ENCODE data around the gene ACSBG1. TPM values are rescaled to one million over a fixed set of nuclear protein-coding genes. Genes with fewer than 3 reads are reported as not detected.

The ACSBG1 gene
- total RNA-seq, 1 donor from 2014 or later: not detected

DNA sequence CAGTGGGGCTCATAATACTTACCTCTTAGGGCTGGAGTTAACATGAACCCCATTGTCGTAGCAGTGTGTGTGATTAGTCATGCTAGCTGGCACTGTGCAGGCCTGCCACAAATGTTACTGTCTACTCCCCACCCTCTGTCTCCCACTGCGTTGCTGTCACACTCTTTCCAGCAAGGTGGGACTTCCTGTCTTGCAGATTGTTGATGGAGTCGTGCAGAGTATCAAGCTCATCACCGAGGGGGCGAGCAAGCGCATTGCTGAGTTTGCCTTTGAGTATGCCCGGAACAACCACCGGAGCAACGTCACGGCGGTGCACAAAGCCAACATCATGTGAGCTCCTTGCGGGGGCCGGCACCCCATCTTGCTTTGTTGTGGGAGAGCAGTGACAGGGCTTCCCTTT, 72.3 kb downstream of the ACSBG1 start:
- no peak overlapping the region for H3K27ac ChIP-seq
- intact Hi-C loops (cut with DNase I): no loop called here
- no peak for DNase-seq (ENCODE audit: low spot score in 2 of 2)
- H3K4me1 ChIP-seq: no peaks in the 10 kb centered on the region
- no peaks in the 10 kb centered on the region for H3K9me3 ChIP-seq
- H3K27me3 ChIP-seq: no peaks in the 10 kb centered on the region
- no peak overlapping the region for H3K4me3 ChIP-seq
- peaks cover 68 to 81% of the 10 kb centered on the region in 2 donors for H3K36me3 ChIP-seq
- no peak for TF ChIP-seq CTCF (IDR thresholded peaks at IDR 0.05)

- Histone ChIP-seq H3K36me3 (peaks cover 42 to 54% of the 10 kb centered on the region in 2 donors), H3K9me3 (no peaks in the 10 kb centered on the region)
Observed at GRCh38 chr15:78159395-78159794, 75.0 kb downstream of the ACSBG1 start.

GRCh38 chr15:78157203-78157602, 77.2 kb downstream of the ACSBG1 start:
- TF ChIP-seq CTCF (IDR thresholded peaks at IDR 0.05): no peak
- DNase-seq (ENCODE audit: low spot score in 2 of 2): no peak
- peaks cover 34% of the 10 kb centered on the region in 2 donors for H3K36me3 ChIP-seq
- no peaks in the 10 kb centered on the region for H3K27me3 ChIP-seq
- H3K27ac ChIP-seq: no peak overlapping the region
- no peaks in the 10 kb centered on the region for H3K9me3 ChIP-seq
- H3K4me1 ChIP-seq: peaks cover 4 to 25% of the 10 kb centered on the region in 2 donors
- intact Hi-C loops (cut with DNase I): no loop called here
- H3K4me3 ChIP-seq: no peak overlapping the region

More at GRCh38 chr15:78159395-78159794, 75.0 kb downstream of the ACSBG1 start:
- Histone ChIP-seq H3K4me1 (peaks cover 4 to 23% of the 10 kb centered on the region in 2 donors), H3K27me3 (no peaks in the 10 kb centered on the region), H3K4me3 (no peak overlapping the region), H3K27ac (no peak overlapping the region)
- intact Hi-C loops (cut with DNase I): no loop called here
- no peak for DNase-seq (ENCODE audit: low spot score in 2 of 2)
- no peak for TF ChIP-seq CTCF (IDR thresholded peaks at IDR 0.05)

DNA sequence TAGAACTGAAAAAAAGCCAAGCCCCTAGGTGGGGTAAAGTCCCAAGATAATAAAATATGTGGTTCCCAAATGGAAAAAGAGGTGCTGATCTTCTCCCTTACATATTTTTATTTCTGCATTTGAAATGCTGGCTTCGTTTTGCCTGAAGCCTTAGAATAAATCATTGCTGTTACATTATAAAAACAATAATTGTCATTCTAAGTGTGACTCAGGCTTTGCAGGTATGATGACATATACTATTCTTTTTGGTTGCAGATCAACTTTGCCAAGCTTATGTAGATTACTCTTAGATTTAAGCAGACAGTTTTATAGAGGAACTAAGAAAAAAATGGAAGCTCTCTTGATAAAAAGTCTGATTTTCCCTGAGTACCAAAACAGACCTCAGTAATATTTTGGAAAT, 77.7 kb downstream of the ACSBG1 start:
- TF ChIP-seq CTCF (IDR thresholded peaks at IDR 0.05): no peak
- intact Hi-C loops (cut with DNase I): no loop called here
- DNase-seq (ENCODE audit: low spot score in 2 of 2): no peak
- Histone ChIP-seq H3K4me1 (peaks cover 4 to 25% of the 10 kb centered on the region in 2 donors), H3K27ac (peak overlapping the region in 1 of 2 donors; percentile 77), H3K4me3 (no peak overlapping the region), H3K36me3 (peaks cover 28% of the 10 kb centered on the region in 2 donors), H3K27me3 (no peaks in the 10 kb centered on the region), H3K9me3 (no peaks in the 10 kb centered on the region)

GRCh38 chr15:78155355-78155939, 78.9 kb downstream of the ACSBG1 start:
- Histone ChIP-seq H3K4me3 (peak overlapping the region; percentile 28 to 36), H3K4me1 (peaks cover 6 to 25% of the 10 kb centered on the region in 2 donors), H3K27me3 (no peaks in the 10 kb centered on the region), H3K27ac (peak overlapping the region; percentile 77 to 78), H3K9me3 (no peaks in the 10 kb centered on the region), H3K36me3 (peaks cover 16 to 20% of the 10 kb centered on the region in 2 donors)
- intact Hi-C loops (cut with DNase I): no loop called here
- no peak for DNase-seq (ENCODE audit: low spot score in 2 of 2)
- no peak for TF ChIP-seq CTCF (IDR thresholded peaks at IDR 0.05)
